Stimulated activated memory B cell treated with anti-CD40 and anti-IgM and Interleukin-4, amounts not matched to agents 10 μg/mL and 1 μg/mL and 100 μg/mL, for 72 hours (primary cell): ENCODE measurements around the gene GINS3.

ENCODE experiments used
- ATAC-seq: fragments of 150-1000 bp; cut with Tn5 transposase; 2 replicates; pipeline ENCODE4 v1.10.0; 2021
- H3K27ac Mint-ChIP-seq: one replicate; pipeline ENCODE4 v1.8.0; 2022; ENCODE audit warnings: mild to moderate bottlenecking, mixed read lengths
- H3K27me3 Mint-ChIP-seq: one replicate; pipeline ENCODE4 v1.8.0; 2022; ENCODE audit warnings: mixed read lengths
- H3K36me3 Mint-ChIP-seq: one replicate; pipeline ENCODE4 v1.8.0; 2022; ENCODE audit warnings: mixed read lengths
- H3K4me1 Mint-ChIP-seq: one replicate; pipeline ENCODE4 v1.8.0; 2022; ENCODE audit warnings: mixed read lengths
- H3K4me3 Mint-ChIP-seq: one replicate; pipeline ENCODE4 v1.8.0; 2022; ENCODE audit warnings: mild to moderate bottlenecking, moderate library complexity, mixed read lengths
- H3K9me3 Mint-ChIP-seq: one replicate; pipeline ENCODE4 v1.8.0; 2022; ENCODE audit warnings: mixed read lengths

GINS3 gene

DNA sequence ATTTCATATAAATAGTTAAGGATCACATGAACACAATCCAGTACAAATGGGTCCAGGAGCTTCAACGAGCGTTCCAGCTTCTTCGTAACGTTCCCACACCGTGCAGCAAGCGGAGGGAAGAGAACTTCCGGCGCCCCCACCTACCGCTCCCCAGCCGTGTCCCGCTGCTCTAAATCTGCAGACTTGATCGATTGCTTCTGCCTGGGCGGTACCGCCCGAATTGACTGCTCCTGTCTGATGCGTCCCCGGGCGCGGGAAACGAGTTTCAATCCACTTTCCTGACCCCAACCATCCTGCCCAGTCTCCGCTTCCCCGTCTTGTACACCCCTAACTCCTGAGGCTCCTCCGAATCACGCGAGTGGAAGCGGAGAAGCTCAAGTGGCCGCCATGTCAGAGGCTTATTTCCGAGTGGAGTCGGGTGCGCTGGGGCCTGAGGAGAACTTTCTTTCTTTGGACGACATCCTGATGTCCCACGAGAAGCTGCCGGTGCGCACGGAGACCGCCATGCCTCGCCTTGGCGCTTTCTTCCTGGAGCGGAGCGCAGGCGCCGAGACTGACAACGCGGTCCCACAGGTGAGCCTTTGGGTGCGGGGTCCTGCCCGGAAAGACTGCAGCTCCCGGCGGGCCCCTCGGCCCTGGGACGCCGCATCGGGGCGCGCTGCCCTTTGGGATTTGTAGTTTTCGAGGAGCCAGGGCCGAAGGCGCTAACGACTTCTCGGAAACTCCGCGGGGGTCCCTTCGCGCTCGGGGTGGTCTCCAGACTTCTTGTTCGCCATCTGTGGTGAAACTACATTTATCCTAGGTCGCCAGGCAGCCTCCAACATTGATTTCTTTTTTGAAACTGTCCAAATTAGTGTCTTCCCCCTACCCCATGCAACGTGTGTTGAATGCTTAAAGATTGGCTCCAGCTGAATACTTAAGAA, at the start of gene GINS3:
GINS3 (plus strand) TSS at position 257 of the 923 bp plus-strand sequence; CDS start at position 388, 131 bp downstream.
- Mint-ChIP-seq H3K36me3 (no peaks in the 10 kb centered on the region), H3K27ac (peak within 1 kb of the TSS; percentile 95), H3K4me1 (peaks cover 9% of the 10 kb centered on the region), H3K9me3 (no peaks in the 10 kb centered on the region), H3K27me3 (no peaks in the 10 kb centered on the region), H3K4me3 (peak within 1 kb of the TSS; percentile 95)
- ATAC-seq, result peak; percentile 97

DNA sequence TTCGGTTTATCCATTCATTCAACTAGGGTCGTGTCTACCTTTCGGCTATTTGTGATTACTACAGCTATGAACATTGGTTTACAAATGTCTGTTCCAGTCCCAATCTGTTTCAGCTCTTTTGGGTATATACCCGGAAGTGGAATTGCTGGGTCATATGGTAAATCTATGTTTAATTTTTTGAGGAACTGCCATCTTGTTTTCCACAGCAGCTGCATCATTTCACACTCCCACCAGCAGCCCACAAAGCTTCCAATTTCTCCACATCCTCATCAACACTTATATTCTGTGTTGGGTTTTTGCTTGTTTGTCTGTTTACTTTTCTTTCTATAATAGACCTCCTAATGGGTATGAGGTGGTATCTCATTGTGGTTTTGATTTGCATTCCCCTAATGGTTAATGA, 48.7 kb upstream of the GINS3 start:
- Mint-ChIP-seq H3K27me3 (peaks cover 41% of the 10 kb centered on the region), H3K27ac (no peak overlapping the region), H3K4me1 (no peaks in the 10 kb centered on the region), H3K9me3 (no peaks in the 10 kb centered on the region), H3K36me3 (no peaks in the 10 kb centered on the region), H3K4me3 (no peak overlapping the region)
- no peak for ATAC-seq

GRCh38 chr16:58345574-58346354, 46.5 kb upstream of the GINS3 start:
- Mint-ChIP-seq H3K9me3 (no peaks in the 10 kb centered on the region), H3K4me3 (no peak overlapping the region), H3K27me3 (peaks cover 43% of the 10 kb centered on the region), H3K27ac (no peak overlapping the region), H3K36me3 (no peaks in the 10 kb centered on the region), H3K4me1 (no peaks in the 10 kb centered on the region)
- ATAC-seq, result no peak

DNA sequence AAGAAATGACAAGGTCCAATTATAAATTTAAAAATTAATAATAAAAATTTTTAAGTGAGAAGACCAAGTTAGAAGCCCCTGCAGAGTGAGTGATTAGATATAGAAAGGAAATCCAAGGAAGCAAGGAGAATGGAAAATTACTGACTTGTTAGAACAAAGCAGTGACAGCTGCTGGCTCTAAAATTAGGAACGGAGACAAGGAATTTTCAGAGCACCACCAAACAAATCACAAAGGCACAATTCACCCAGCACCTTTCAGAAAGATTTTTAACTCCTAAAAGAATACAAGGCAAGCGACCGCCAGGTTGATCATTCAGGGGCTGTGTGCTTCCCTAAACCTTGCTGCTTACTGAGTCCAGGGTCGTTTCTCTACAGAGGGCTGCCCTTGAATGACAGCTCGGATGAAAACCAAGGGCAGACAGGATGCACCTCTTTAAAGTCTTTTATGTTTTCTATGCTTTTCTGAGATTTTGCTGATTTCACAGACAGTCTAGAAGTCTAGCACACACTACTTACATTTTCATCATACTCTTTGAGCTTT, 45.4 kb upstream of the GINS3 start:
- ATAC-seq, result no peak
- Mint-ChIP-seq H3K27me3 (peaks cover 40% of the 10 kb centered on the region), H3K9me3 (no peaks in the 10 kb centered on the region), H3K27ac (no peak overlapping the region), H3K4me1 (no peaks in the 10 kb centered on the region), H3K36me3 (no peaks in the 10 kb centered on the region), H3K4me3 (no peak overlapping the region)

DNA sequence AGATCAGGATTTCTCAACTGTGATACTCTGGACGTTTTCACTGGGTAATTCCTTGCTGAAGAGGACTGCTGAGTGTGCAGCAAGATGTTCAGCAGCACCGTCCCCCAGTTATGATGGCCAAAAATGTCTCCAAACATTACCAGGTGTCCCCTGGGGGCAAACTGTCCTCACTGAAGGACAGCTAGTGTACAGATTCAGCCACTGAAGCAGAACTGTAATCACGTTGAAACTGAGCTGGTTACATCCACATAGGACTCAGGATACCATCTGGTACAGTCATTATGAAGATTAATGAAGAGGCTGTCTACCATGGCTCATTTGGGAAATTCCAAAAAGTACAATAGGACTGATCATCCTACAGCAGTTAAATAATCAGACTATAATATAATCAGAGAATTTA, 43.3 kb upstream of the GINS3 start:
- no peaks in the 10 kb centered on the region for H3K4me1 Mint-ChIP-seq
- no peaks in the 10 kb centered on the region for H3K36me3 Mint-ChIP-seq
- no peak overlapping the region for H3K4me3 Mint-ChIP-seq
- no peak for ATAC-seq
- H3K9me3 Mint-ChIP-seq, result peaks cover 3% of the 10 kb centered on the region
- peaks cover 23% of the 10 kb centered on the region for H3K27me3 Mint-ChIP-seq
- H3K27ac Mint-ChIP-seq, result no peak overlapping the region

DNA sequence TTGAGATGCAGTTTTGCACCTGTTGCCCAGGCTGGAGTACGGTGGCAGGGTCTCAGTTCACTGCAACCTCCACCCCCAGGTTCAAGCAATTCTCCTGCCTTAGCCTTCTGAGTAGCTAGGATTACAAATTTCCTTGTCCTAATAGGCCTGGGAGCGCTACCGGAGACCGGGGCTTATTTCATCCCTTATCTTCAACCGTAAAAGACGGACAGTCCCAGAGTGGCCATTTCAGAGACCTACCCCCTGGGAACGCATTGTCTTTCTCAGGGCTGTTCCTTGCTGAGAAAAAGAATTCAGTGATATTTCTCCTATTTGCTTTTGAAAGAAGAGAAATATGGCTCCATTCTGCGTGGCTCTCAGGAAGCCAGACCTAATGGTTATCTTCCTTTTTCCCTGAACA, 39.6 kb upstream of the GINS3 start:
- Mint-ChIP-seq H3K36me3 (no peaks in the 10 kb centered on the region), H3K27me3 (peaks cover 11% of the 10 kb centered on the region), H3K4me3 (no peak overlapping the region), H3K27ac (no peak overlapping the region), H3K4me1 (no peaks in the 10 kb centered on the region), H3K9me3 (peaks cover 9% of the 10 kb centered on the region)
- ATAC-seq, result no peak

GRCh38 chr16:58360041-58360634, 32.1 kb upstream of the GINS3 start:
- H3K27ac Mint-ChIP-seq, result no peak overlapping the region
- no peak for ATAC-seq
- H3K4me3 Mint-ChIP-seq, result no peak overlapping the region
- peaks cover 9% of the 10 kb centered on the region for H3K36me3 Mint-ChIP-seq
- H3K9me3 Mint-ChIP-seq, result peaks cover 18% of the 10 kb centered on the region
- H3K4me1 Mint-ChIP-seq, result no peaks in the 10 kb centered on the region
- H3K27me3 Mint-ChIP-seq, result peaks cover 45% of the 10 kb centered on the region

DNA sequence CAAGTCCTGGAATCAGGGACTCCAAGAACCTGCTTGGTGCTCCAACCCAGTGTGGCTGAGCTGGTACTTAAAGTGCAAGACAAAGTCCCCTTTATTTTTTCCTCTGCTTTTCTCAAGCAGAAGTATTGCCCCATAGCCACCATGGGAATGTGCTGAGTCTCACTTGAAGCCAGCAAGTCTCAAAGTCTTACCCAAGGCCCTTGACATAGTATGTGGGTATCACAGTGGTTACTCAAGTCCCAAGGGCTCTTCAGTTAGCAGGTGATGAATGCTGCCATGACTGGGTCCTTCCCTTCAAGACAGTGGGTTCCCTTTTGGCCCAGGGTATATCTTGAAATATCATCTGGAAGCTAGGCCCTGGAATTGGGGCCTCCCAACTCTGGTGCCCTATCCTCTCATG, 30.5 kb upstream of the GINS3 start:
- Mint-ChIP-seq H3K36me3 (peaks cover 9% of the 10 kb centered on the region), H3K4me1 (no peaks in the 10 kb centered on the region), H3K27ac (no peak overlapping the region), H3K27me3 (peaks cover 56% of the 10 kb centered on the region), H3K4me3 (no peak overlapping the region), H3K9me3 (peaks cover 12% of the 10 kb centered on the region)
- no peak for ATAC-seq

GRCh38 chr16:58363746-58364393, 28.4 kb upstream of the GINS3 start:
- H3K36me3 Mint-ChIP-seq, result peaks cover 9% of the 10 kb centered on the region
- peaks cover 44% of the 10 kb centered on the region for H3K27me3 Mint-ChIP-seq
- peaks cover 12% of the 10 kb centered on the region for H3K9me3 Mint-ChIP-seq

DNA sequence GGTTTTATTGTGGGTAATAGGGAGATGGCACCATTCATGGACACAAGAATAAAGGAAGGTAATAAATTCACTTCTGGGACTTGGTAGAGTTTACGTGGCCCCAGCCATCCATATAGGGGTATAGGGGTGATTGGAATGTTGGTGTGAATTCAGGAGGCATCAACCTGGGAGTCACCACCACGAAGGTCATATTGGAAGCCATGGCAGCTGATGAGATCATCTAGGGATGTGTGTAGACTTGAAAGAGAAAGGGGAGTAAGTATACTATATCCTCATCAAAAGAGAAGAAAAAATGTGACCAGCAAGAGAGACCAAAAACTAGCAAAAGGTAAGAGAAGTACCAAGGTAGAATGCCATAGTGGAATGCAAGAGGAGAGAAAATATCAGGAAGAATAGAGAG, 26.6 kb upstream of the GINS3 start:
- Mint-ChIP-seq H3K27me3 (peaks cover 31% of the 10 kb centered on the region), H3K4me1 (no peaks in the 10 kb centered on the region), H3K4me3 (no peak overlapping the region), H3K27ac (no peak overlapping the region), H3K36me3 (no peaks in the 10 kb centered on the region), H3K9me3 (peaks cover 2% of the 10 kb centered on the region)
- ATAC-seq, result no peak

More at GRCh38 chr16:58363746-58364393, 28.4 kb upstream of the GINS3 start:
- no peak overlapping the region for H3K27ac Mint-ChIP-seq
- H3K4me3 Mint-ChIP-seq, result no peak overlapping the region
- ATAC-seq, result no peak
- H3K4me1 Mint-ChIP-seq, result no peaks in the 10 kb centered on the region

- H3K4me1 Mint-ChIP-seq, result no peaks in the 10 kb centered on the region
- no peaks in the 10 kb centered on the region for H3K9me3 Mint-ChIP-seq
- peaks cover 36% of the 10 kb centered on the region for H3K27me3 Mint-ChIP-seq
- H3K27ac Mint-ChIP-seq, result no peak overlapping the region
- H3K36me3 Mint-ChIP-seq, result no peaks in the 10 kb centered on the region
- H3K4me3 Mint-ChIP-seq, result no peak overlapping the region
- ATAC-seq, result no peak
Observed at GRCh38 chr16:58366247-58367031, 25.8 kb upstream of the GINS3 start.

DNA sequence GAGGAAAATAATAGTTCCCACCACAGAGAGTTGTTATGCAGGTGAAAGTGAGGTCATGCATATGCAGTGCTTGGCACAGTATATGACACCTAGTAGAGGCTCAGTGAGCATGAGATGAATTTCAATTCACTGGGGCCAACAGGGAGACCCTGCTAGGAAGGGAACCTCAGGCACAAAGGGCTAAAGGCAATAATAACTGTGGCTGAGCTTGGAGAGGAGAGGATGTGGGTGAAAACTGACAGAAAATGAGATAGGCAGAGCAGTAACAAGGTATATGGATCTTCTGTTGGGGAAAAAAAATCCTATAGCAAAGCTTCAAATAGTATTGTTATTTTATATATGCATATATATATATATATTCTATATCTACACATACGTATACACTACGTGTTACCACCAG, 25.0 kb upstream of the GINS3 start:
- no peak for ATAC-seq
- H3K4me3 Mint-ChIP-seq, result no peak overlapping the region

GRCh38 chr16:58371841-58372240, 20.4 kb upstream of the GINS3 start:
- Mint-ChIP-seq H3K4me1 (no peaks in the 10 kb centered on the region), H3K27me3 (peaks cover 24% of the 10 kb centered on the region), H3K4me3 (no peak overlapping the region), H3K9me3 (no peaks in the 10 kb centered on the region), H3K36me3 (no peaks in the 10 kb centered on the region), H3K27ac (no peak overlapping the region)
- ATAC-seq, result no peak

More for the DNA sequence above, 25.0 kb upstream of the GINS3 start:
- Mint-ChIP-seq H3K36me3 (no peaks in the 10 kb centered on the region), H3K9me3 (no peaks in the 10 kb centered on the region), H3K27ac (no peak overlapping the region), H3K4me1 (no peaks in the 10 kb centered on the region), H3K27me3 (peaks cover 33% of the 10 kb centered on the region)

- Mint-ChIP-seq H3K27me3 (peaks cover 51% of the 10 kb centered on the region), H3K27ac (no peak overlapping the region), H3K36me3 (no peaks in the 10 kb centered on the region), H3K4me3 (no peak overlapping the region), H3K4me1 (no peaks in the 10 kb centered on the region), H3K9me3 (no peaks in the 10 kb centered on the region)
- no peak for ATAC-seq
Observed at GRCh38 chr16:58375386-58375785, 16.9 kb upstream of the GINS3 start.
